A549 (cell line): Measurements from ENCODE around the gene LIMS1. TPM values are rescaled to one million over a fixed set of nuclear protein-coding genes. Genes with fewer than 3 reads are reported as not detected.

Experiments
- ATAC-seq, 2 experiments: fragments of 200-7000 bp in 1 of 2; fragments of >200 bp in 1 of 2; cut with Nextera tagmentation in 1 of 2; cut with Tn5 transposase in 1 of 2; 3 replicates each; pipeline versions ENCODE4 v1.8.0 to v1.9.1; 2018 to 2020; ENCODE audit warnings: mild to moderate bottlenecking in 1 of 2, moderate library complexity in 1 of 2
- CTCF ChIA-PET: fragments of 300-600 bp; sonication (Branson Sonifier 250); formaldehyde crosslinking; extraction: SDS; loops from one replicate; lab custom pipeline; 2021; ENCODE audit warnings: antibody characterized with exemption, inconsistent platforms; lab: Yijun Ruan, JAX
- POLR2A ChIA-PET: fragments of 350-600 bp; formaldehyde crosslinking; extraction: SDS; loops from one replicate; lab custom pipeline; 2021; ENCODE audit warnings: antibody characterized with exemption, inconsistent platforms; lab: Yijun Ruan, JAX
- DNase-seq, 2 experiments: peaks; one replicate each; pipeline versions ENCODE4 v3.0.0 to v3.0.0-alpha.2; 2011 to 2016; ENCODE audit warnings: low read depth in 1 of 2, low spot score in 1 of 2
- FAIRE-seq: peaks from 2 replicates; lab custom pipeline; 2011; peaks lifted over from hg19 to GRCh38; lab: Jason Lieb, UNC
- H3K27ac ChIP-seq, 2 experiments: fragments of >200 bp; sonication (Bioruptor Twin); formaldehyde crosslinking; 3 replicates each; pipeline ENCODE4 v1.5.1; 2016 to 2017
- H3K4me1 ChIP-seq: fragments of >200 bp; sonication (Bioruptor Twin); formaldehyde crosslinking; 3 replicates; pipeline ENCODE4 v1.6.1; 2016
- H3K4me2 ChIP-seq: fragments of >200 bp; sonication (Bioruptor Twin); formaldehyde crosslinking; 3 replicates; pipeline ENCODE4 v1.6.1; 2016
- H3K4me3 ChIP-seq: fragments of >200 bp; sonication (Bioruptor Twin); formaldehyde crosslinking; 3 replicates; pipeline ENCODE4 v1.5.1; 2016
- H3K9me3 ChIP-seq: fragments of >200 bp; sonication (Bioruptor Twin); formaldehyde crosslinking; 3 replicates; pipeline ENCODE4 v1.6.1; 2016
- BHLHE40 ChIP-seq: IDR thresholded peaks from 2 replicates; pipeline ENCODE4 v1.6.1; 2012; ENCODE audit warnings: low read depth, low read length, inconsistent platforms
- CHD2 ChIP-seq: fragments of 150-350 bp; IDR thresholded peaks from 2 replicates; pipeline ENCODE4 v1.6.1; 2014; ENCODE audit warnings: low read length; ENCODE audit not compliant: partially characterized antibody
- CHD4 ChIP-seq: fragments of 200-600 bp; sonication (generic); IDR thresholded peaks from 2 replicates; pipeline ENCODE4 v1.6.1; 2016; ENCODE audit warnings: antibody characterized with exemption, mild to moderate bottlenecking, borderline replicate concordance
- EHMT2 ChIP-seq: fragments of 200-600 bp; sonication (generic); IDR thresholded peaks from 2 replicates; pipeline ENCODE4 v1.6.1; 2016; ENCODE audit warnings: antibody characterized with exemption, low read depth, mild to moderate bottlenecking, moderate library complexity
- EP300 ChIP-seq, 2 experiments: fragments of >200 bp; sonication (Bioruptor Twin); formaldehyde crosslinking; IDR thresholded peaks; 2 replicates in 1 of 2; 3 replicates in 1 of 2; pipeline ENCODE4 v1.6.1; 2016 to 2017
- ESRRA ChIP-seq: fragments of 150-350 bp; IDR thresholded peaks from 2 replicates; pipeline ENCODE4 v1.6.1; 2014; ENCODE audit warnings: mild to moderate bottlenecking, low read length, borderline replicate concordance
- FOSL2 ChIP-seq, 2 experiments: fragments of 450-650 bp in 1 of 2; fragments of >200 bp in 1 of 2; sonication (Bioruptor Twin) in 1 of 2; formaldehyde crosslinking; IDR thresholded peaks; 2 replicates each; pipeline versions ENCODE4 v1.5.0 to v1.6.1; 2016 to 2020; ENCODE audit warnings: mild to moderate bottlenecking in 1 of 2, moderate library complexity in 1 of 2
- GATA3 ChIP-seq: IDR thresholded peaks from 2 replicates; pipeline ENCODE4 v1.6.1; 2012; ENCODE audit warnings: borderline replicate concordance
- HDAC2 ChIP-seq: fragments of 200-600 bp; sonication (generic); IDR thresholded peaks from 2 replicates; pipeline ENCODE4 v1.6.1; 2016
- HOXA7 ChIP-seq: fragments of 250-450 bp; sonication (Bioruptor Pico); IDR thresholded peaks from 2 replicates; pipeline ENCODE4 v1.5.0; 2020; ENCODE audit warnings: mild to moderate bottlenecking, moderate library complexity
- JUN ChIP-seq, 2 experiments: fragments of >200 bp; sonication (Bioruptor Twin); formaldehyde crosslinking; IDR thresholded peaks; 2 replicates in 1 of 2; 3 replicates in 1 of 2; pipeline ENCODE4 v1.6.1; 2016 to 2017
- JUNB ChIP-seq: fragments of >200 bp; sonication (Bioruptor Twin); formaldehyde crosslinking; IDR thresholded peaks from 2 replicates; pipeline ENCODE4 v1.6.1; 2016
- MYC ChIP-seq: IDR thresholded peaks from 2 replicates; pipeline ENCODE4 v1.6.1; 2012; ENCODE audit warnings: mild to moderate bottlenecking, inconsistent platforms, low read length, improper control_type of control experiment, borderline replicate concordance
- NPAS2 ChIP-seq: fragments of 250-450 bp; sonication (Bioruptor Pico); IDR thresholded peaks from 2 replicates; pipeline ENCODE4 v1.8.0; 2022; ENCODE audit warnings: mild to moderate bottlenecking, moderate library complexity, borderline replicate concordance
- NR3C1 ChIP-seq: fragments of >200 bp; sonication (Bioruptor Twin); formaldehyde crosslinking; IDR thresholded peaks from 3 replicates; pipeline ENCODE4 v1.6.1; 2017
- RARB ChIP-seq: fragments of 250-450 bp; sonication (Bioruptor Pico); IDR thresholded peaks from 2 replicates; pipeline ENCODE4 v1.8.0; 2021; ENCODE audit warnings: mild to moderate bottlenecking, moderate library complexity
- SMC3 ChIP-seq: fragments of >200 bp; sonication (Bioruptor Twin); formaldehyde crosslinking; IDR thresholded peaks from 3 replicates; pipeline ENCODE4 v1.6.1; 2018; ENCODE audit warnings: inconsistent platforms
- SREBF2 ChIP-seq: fragments of 450-650 bp; IDR thresholded peaks from 2 replicates; pipeline ENCODE4 v1.6.1; 2014; ENCODE audit warnings: mild to moderate bottlenecking, moderate library complexity
- TP53 ChIP-seq: fragments of 250-450 bp; sonication (Bioruptor Pico); IDR thresholded peaks from 2 replicates; pipeline ENCODE4 v1.5.0; 2021; ENCODE audit warnings: mild to moderate bottlenecking, moderate library complexity
- ZSCAN20 ChIP-seq: fragments of 250-450 bp; sonication (Bioruptor Pico); IDR thresholded peaks from 2 replicates; pipeline ENCODE4 v1.8.0; 2022; ENCODE audit warnings: mild to moderate bottlenecking, moderate library complexity
- WGBS: methylation state at CpG from one replicate; pipeline ENCODE4 v1.1.6; 2017; ENCODE audit errors: missing lambda C conversion rate; 5-methylcytosine and 5-hydroxymethylcytosine counted together
- polyA plus RNA-seq, 4 experiments: library from polyadenylated mRNA; depleted of rRNA in 3 of 4; stranded (reverse); fragments of >200 nt; fragmentation: RNase III in 1 of 4; extraction: RNeasy Plus Mini Kit Qiagen cat#74134 plus additional on column Dnase treatment in 1 of 4; gene quantifications; 2 replicates in 3 of 4; 3 replicates in 1 of 4; pipeline ENCODE4 v1.2.3, GENCODE V29; 2011 to 2017
- TF ChIP-seq, protein P1 (sequence below): fragments of >200 bp; sonication (Bioruptor Twin); formaldehyde crosslinking; IDR thresholded peaks from 2 replicates; pipeline ENCODE4 v1.6.1; 2016
- TF ChIP-seq, protein P2 (sequence below): fragments of >200 bp; sonication (Bioruptor Twin); formaldehyde crosslinking; IDR thresholded peaks from 3 replicates; pipeline ENCODE4 v1.6.1; 2016
- TF ChIP-seq, protein P3 (sequence below): IDR thresholded peaks from 2 replicates; pipeline ENCODE4 v1.6.1; 2012; ENCODE audit warnings: low read depth, borderline replicate concordance

LIMS1 gene
- polyA plus RNA-seq, 2 of the 4 experiments (the other 2 are of a cell fraction), result 40.0 to 94.1 TPM

DNA sequence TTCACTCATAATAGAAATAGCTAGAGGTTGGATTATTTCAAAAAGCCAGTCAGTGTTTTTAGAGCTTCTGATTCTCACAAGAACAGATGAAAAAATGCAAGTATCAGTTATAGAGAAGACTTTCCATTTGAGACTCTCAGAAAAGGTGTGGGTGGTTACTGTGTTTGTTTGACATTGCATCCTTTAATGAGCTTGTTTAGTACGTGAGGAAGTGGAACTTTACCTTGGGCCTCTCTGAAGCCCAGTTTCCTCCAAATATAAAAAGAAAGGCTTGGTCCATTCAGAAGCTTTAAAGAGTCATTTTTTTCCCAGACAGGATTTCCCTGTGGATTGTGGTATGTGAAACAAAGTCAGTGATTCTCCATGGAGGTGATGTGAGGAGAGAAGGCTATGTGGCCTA lies 95.1 kb downstream of the LIMS1 start:
- ChIA-PET POLR2A (no interaction called here), CTCF (interaction anchor here (0.7 to 1.1 kb wide), 3 partner anchors 11 to 45 kb away, joined by 3 to 4 read pairs (median 4); no protein-coding TSS in a partner anchor)
- no peak for DNase-seq
- peaks cover 47% of the 10 kb centered on the region for H3K4me1 ChIP-seq
- H3K4me3 ChIP-seq, result no peak overlapping the region
- no peaks in the 10 kb centered on the region for H3K9me3 ChIP-seq
- TF ChIP-seq HOXA7 (no peak), SMC3 (no peak), MYC (no peak), TP53 (CRISPR knock-in tag) (no peak), ZSCAN20 (CRISPR knock-in tag) (no peak), HDAC2 (no peak), SREBF2 (no peak)
- TF ChIP-seq, protein P1, sequence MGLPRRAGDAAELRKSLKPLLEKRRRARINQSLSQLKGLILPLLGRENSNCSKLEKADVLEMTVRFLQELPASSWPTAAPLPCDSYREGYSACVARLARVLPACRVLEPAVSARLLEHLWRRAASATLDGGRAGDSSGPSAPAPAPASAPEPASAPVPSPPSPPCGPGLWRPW, result no peak
- no peak for ATAC-seq
- no peak for FAIRE-seq
- H3K27ac ChIP-seq, result no peak overlapping the region
- no peak overlapping the region for H3K4me2 ChIP-seq
- WGBS, result 96% methylated on average over 1 of the region's 1 CpG

DNA sequence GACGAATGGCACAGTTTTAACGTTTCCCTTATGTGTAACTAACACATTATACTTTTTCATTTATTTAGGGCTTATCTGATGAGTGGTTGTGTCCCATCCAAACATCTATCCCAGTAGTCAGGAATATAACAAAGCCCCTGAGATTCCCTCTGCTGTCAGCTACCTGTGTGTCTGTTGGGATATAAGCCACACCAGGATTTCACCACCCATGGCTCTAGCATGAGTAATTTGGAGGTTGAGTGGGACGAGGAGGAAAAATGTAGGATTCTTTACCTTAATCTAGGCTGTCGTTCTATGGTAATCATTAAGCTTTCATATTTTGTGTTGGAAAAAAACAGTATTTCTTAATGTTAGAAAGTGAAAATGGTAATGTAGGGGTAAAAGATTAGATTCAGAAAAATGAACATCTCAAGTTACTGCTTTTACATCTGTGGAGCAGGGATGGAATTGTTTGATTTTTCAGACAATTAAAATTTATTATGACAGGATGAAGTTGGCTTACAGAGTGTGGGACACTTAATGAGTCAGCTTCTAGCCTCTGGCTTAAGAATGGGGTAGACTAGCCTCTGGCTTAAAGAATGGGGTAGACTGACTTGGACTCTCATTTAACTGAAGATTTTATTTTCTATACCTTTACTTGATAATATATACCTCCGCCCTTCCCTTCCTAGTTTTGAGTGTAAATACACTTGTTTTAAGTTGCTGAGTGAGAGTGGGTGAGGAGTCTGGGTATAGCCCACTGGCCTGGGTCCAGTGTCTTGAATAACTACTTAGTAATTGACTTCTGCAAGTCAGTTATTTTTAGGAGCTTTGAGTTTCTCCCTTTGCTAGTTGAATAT lies 96.5 kb downstream of the LIMS1 start:
- Histone ChIP-seq H3K4me1 (peaks cover 56% of the 10 kb centered on the region), H3K27ac (peak overlapping the region in 1 of 2 experiments; percentile 10; a peak in 1 of 6 replicates), H3K4me2 (peak overlapping the region; percentile 31), H3K9me3 (no peaks in the 10 kb centered on the region), H3K4me3 (no peak overlapping the region)
- CTCF ChIA-PET, result interaction anchor here (0.8 to 1.3 kb wide), 2 partner anchors 18 to 47 kb away, joined by 3 read pairs; no protein-coding TSS in a partner anchor
- 74% methylated on average over 5 of the region's 5 CpGs for WGBS
- TF ChIP-seq JUN (IDR thresholded peaks at IDR 0.05), result no peak
- no peak for TF ChIP-seq BHLHE40
- POLR2A ChIA-PET, result no interaction called here
- FAIRE-seq (no peak), ATAC-seq (no peak), DNase-seq (no peak)

DNA sequence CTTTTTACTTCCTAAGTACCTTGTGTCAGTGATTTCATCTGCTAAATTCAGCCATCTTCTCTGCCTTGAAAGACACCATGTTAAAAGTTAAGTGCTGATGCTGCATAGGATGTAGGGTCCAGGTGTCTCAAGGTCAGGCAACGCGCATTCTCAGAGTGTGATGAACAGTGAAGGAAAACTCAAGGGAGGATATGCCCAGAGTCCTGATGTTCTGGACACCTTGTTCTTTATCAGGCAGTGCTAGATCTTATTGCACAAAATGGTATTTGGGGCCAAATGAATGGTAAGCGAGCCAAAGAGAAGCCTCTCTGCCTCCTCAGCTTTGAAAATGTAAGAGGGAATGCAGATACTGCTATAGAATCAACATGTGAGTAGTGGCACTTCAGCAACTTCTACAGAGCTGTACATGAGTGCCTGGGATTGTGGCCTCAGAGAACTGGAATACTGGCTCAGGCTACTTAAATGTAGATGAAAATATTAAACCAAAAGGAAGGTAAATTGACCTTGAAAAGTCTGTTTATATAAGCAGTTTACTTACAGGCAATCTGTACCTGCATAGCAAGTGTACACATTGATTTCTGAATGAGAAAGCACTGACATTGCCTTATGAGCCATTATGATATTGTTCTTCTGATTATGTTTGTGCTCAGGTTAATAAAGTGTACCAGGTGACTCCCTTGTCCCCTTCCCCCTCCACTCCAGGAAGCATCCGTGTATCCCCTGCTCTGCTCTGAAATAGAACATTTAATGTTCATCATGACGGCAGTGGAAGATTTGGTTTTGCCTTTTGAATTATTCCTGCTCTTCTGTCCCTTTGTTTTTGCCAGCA lies 98.3 kb downstream of the LIMS1 start:
- H3K4me3 ChIP-seq, result no peak overlapping the region
- no peaks in the 10 kb centered on the region for H3K9me3 ChIP-seq
- DNase-seq (no peak), FAIRE-seq (no peak), ATAC-seq (no peak)
- peaks cover 62% of the 10 kb centered on the region for H3K4me1 ChIP-seq
- peak overlapping the region; percentile 9; the same call in 1 of the 3 replicates for H3K4me2 ChIP-seq
- peak overlapping the region in 1 of 2 experiments; percentile 34; a peak in 1 of 6 replicates for H3K27ac ChIP-seq
- POLR2A ChIA-PET, result interaction anchor here (1.2 kb wide), 1 partner anchor 12 kb away, joined by 3 read pairs; no protein-coding TSS in a partner anchor
- WGBS, result 79% methylated on average over 5 of the region's 5 CpGs
- no peak for TF ChIP-seq FOSL2 (IDR thresholded peaks at IDR 0.05)
- TF ChIP-seq FOSL2 (CRISPR knock-in tag; IDR thresholded peaks at IDR 0.05), result no peak
- TF ChIP-seq, protein P2, sequence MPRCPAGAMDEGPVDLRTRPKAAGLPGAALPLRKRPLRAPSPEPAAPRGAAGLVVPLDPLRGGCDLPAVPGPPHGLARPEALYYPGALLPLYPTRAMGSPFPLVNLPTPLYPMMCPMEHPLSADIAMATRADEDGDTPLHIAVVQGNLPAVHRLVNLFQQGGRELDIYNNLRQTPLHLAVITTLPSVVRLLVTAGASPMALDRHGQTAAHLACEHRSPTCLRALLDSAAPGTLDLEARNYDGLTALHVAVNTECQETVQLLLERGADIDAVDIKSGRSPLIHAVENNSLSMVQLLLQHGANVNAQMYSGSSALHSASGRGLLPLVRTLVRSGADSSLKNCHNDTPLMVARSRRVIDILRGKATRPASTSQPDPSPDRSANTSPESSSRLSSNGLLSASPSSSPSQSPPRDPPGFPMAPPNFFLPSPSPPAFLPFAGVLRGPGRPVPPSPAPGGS, result no peak
- TF ChIP-seq, protein P1, result no peak
- no peak for TF ChIP-seq NPAS2 (CRISPR knock-in tag)
- TF ChIP-seq JUN (IDR thresholded peaks at IDR 0.05), result no peak
- TF ChIP-seq, protein P3, sequence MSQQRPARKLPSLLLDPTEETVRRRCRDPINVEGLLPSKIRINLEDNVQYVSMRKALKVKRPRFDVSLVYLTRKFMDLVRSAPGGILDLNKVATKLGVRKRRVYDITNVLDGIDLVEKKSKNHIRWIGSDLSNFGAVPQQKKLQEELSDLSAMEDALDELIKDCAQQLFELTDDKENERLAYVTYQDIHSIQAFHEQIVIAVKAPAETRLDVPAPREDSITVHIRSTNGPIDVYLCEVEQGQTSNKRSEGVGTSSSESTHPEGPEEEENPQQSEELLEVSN, result no peak
- TF ChIP-seq JUNB, result no peak
- no peak for TF ChIP-seq EHMT2
- no peak for TF ChIP-seq EP300 (IDR thresholded peaks at IDR 0.05)
- TF ChIP-seq NR3C1, result no peak
- no peak for TF ChIP-seq RARB (CRISPR knock-in tag)
- TF ChIP-seq ESRRA, result no peak
- no peak for TF ChIP-seq CHD4
- no peak for TF ChIP-seq CHD2
- TF ChIP-seq SMC3, result no peak
- TF ChIP-seq GATA3, result no peak
- CTCF ChIA-PET, result interaction anchor here (1.1 to 7.6 kb wide), 5 partner anchors 10 to 48 kb away, joined by 3 to 107 read pairs (median 11); no protein-coding TSS in a partner anchor
